Measurements from ENCODE around the gene SIT1. TPM values are rescaled to one million over a fixed set of nuclear protein-coding genes. Genes with fewer than 3 reads are reported as not detected.

Gene SIT1
- total RNA-seq, 1 donor from 2014 or later: 0.44 TPM

DNA sequence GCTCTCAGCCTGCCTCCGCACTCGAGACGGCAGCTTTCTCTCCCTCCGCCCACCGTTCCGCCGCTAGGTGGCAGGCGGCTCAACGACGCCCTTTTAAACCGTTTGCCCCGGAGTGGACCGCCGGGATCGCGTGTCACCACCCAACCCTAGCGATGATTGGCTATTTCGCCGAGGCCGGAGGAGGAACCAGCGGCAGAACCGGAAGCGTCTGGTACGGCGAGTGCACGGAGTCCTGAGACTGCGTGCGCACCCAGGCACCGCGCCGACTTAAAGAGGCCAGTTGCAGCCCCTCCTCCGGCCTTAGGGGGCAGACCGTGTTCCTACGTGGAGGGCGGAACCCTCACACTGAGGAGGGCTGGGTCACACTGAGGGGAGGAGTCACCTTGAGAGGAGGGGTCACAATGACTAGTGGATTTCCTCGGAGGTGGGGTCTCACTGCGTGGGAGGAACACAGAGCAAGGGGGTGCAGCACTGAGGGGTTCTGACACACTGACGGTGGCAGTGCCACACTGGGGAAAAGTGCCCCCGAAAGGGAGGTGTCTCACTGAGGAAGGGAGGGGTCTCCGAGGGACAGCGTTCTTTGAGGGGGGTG is 46.6 kb downstream of the SIT1 start:
- ATAC-seq: peak; percentile 97

DNA sequence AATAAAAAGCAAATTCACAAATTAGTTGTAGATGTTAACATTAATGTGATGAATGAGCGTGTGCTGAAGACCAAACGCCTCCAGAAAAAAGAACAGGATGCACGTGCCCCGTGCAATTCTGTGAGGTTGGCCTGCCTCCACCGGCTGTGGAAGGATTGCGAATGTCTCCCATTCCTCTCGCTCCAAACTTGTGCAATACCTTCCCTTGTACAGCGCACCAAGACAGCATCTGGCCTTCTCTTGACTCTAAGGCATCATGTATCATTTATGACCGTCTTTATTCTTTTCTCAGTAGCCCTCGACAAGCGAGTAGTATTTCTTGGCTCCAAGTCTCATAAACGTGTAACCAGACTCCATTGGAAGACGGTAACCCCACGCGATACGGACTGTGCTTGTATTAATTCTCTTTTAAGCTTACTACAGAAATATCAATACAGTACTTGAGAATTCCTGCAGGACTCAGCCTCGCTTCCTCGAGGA is 47.2 kb downstream of the SIT1 start:
- ATAC-seq: no peak

DNA sequence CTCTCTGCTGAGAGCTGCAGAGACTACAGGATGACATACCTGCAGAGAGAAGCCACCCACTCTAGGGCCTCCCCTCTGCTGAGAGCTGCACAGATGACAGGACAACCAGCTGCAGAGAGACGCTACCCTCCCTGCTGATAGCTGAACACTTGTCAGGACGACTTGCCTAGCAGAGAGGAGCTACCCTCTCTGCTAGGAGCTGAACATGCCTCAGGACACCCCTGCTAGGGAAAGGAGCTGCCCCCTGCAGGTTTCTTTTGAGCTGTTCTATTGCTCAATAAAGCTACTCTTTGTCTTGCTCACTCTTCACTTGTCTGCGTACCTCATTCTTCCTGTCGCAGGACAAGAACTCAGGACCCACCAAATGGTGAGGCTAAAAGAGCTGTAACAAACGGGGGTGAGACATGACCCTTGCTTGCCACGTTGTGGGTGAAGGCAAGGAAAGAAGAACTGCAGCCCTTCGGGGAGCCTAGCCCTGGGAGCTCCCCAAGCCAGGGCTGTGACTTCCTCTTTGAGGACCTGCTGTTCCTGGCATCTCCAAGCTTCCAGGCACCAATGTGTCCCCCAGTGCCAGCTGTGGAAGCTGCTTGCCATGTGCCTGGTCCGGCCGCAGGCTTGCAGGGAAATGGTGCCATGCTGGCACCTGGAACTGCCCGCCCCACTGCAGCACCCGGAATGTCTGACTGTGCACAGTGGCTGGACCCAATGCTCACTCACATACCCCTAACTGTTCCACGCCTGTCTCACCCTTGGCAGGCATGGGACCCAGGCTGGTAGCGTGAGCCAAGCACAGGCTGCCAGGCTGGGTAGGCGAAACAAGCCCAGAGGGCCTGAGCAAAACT is 50.7 kb downstream of the SIT1 start:
- ATAC-seq: no peak

Other genes starting within 250 kb of the SIT1 start
- 4.7 TPM for gene RUSC2, start 160.8 kb downstream of the SIT1 start, total RNA-seq
- 9.5 TPM for gene TESK1, start 45.7 kb downstream of the SIT1 start, total RNA-seq
- 0.52 TPM for gene CD72, start 32.5 kb downstream of the SIT1 start, total RNA-seq
- gene RMRP, start 7.1 kb upstream of the SIT1 start, total RNA-seq: 5,550 TPM
- gene CCDC107, start 7.4 kb upstream of the SIT1 start, total RNA-seq: 7.9 TPM
- 2.4 TPM for gene ARHGEF39, start 14.3 kb upstream of the SIT1 start, total RNA-seq
- 1.6 TPM for gene CA9, start 23.0 kb upstream of the SIT1 start, total RNA-seq
- gene TPM2, start 39.0 kb upstream of the SIT1 start, total RNA-seq: 31.2 TPM
- 84.6 TPM for gene TLN1, start 81.3 kb upstream of the SIT1 start, total RNA-seq
- gene CREB3, start 81.7 kb upstream of the SIT1 start, total RNA-seq: 15.1 TPM
- 20.9 TPM for gene GBA2, start 98.3 kb upstream of the SIT1 start, total RNA-seq
- gene RGP1, start 98.4 kb upstream of the SIT1 start, total RNA-seq: 17.4 TPM
- gene MSMP, start 103.3 kb upstream of the SIT1 start, total RNA-seq: not detected
- gene NPR2, start 140.7 kb upstream of the SIT1 start, total RNA-seq: 1.3 TPM
- gene SPAG8, start 161.3 kb upstream of the SIT1 start, total RNA-seq: 0.20 TPM
- gene HINT2, start 164.1 kb upstream of the SIT1 start, total RNA-seq: 30.2 TPM
- not detected for gene FAM221B, start 177.8 kb upstream of the SIT1 start, total RNA-seq
- 1.7 TPM for gene TMEM8B, start 178.3 kb upstream of the SIT1 start, total RNA-seq
- gene OR13J1, start 219.5 kb upstream of the SIT1 start, total RNA-seq: not detected